HCT116 (cell line): ENCODE results near the gene DOCK4. TPM values are rescaled to one million over a fixed set of nuclear protein-coding genes. Genes with fewer than 3 reads are reported as not detected.

Source experiments
- ATAC-seq: fragments of 200-7000 bp; cut with Tn5 transposase; 2 replicates; pipeline ENCODE4 v1.9.1; 2020; ENCODE audit warnings: mild to moderate bottlenecking, moderate library complexity
- BruUV-seq: library from RNA; stranded (reverse); fragments of 400-500 nt; replicated peaks from 2 replicates; lab custom pipeline; 2021; lab: Mats Ljungman, UMichigan
- CTCF ChIA-PET: fragments of 300-600 bp; sonication (Branson Sonifier 250); formaldehyde crosslinking; loops from one replicate; lab custom pipeline; 2021; ENCODE audit warnings: antibody characterized with exemption; lab: Charles Lee
- POLR2A ChIA-PET: fragments of 300-600, 350-600 bp; sonication (Branson Sonifier 250); formaldehyde crosslinking; loops from one replicate; lab custom pipeline; 2021; ENCODE audit warnings: antibody characterized with exemption; lab: Charles Lee
- RAD21 ChIA-PET, 2 experiments: fragments of 300-600 bp; sonication (Branson Sonifier 250); formaldehyde crosslinking; loops; one replicate each; lab custom pipeline; 2023; ENCODE audit warnings: low total read pairs in 2 of 2; ENCODE audit not compliant: uncharacterized antibody in 2 of 2, unreplicated experiment in 2 of 2, low non-redundant PET in 1 of 2; lab: Charles Lee
- DNase-seq: peaks from one replicate; pipeline ENCODE4 v3.0.0-alpha.2; 2010; ENCODE audit warnings: low read depth, low spot score
- H2AFZ ChIP-seq: fragments of 200-600 bp; shearing (Covaris generic), sonication (generic); 2 replicates; pipeline ENCODE4 v1.6.1; 2017; ENCODE audit warnings: low read depth, mixed run types, mixed read lengths, antibody characterized with exemption, low read length; ENCODE audit not compliant: poor library complexity, severe bottlenecking
- H3K27ac ChIP-seq: 2 replicates; pipeline ENCODE4 v1.5.1; 2012; ENCODE audit warnings: low read depth, low read length
- H3K27me3 ChIP-seq: fragments of 200-600 bp; sonication (generic); 2 replicates; pipeline ENCODE4 v1.6.1; 2016; ENCODE audit warnings: mixed run types, low read length, mixed read lengths; ENCODE audit not compliant: insufficient read depth
- H3K36me3 ChIP-seq, 2 experiments: fragments of 200-500 bp in 1 of 2; fragments of 200-600 bp in 1 of 2; sonication (Bioruptor generic) in 1 of 2; sonication (generic) in 1 of 2; 2 replicates each; pipeline versions ENCODE4 v1.5.1 to v1.6.1; 2014 to 2016; ENCODE audit warnings: low read length in 2 of 2, inconsistent platforms in 1 of 2, mixed read lengths in 1 of 2, mixed run types in 1 of 2; ENCODE audit not compliant: insufficient read depth in 2 of 2, control insufficient read depth in 1 of 2
- H3K4me1 ChIP-seq, 2 experiments: fragments of 200-600 bp in 1 of 2; sonication (generic) in 1 of 2; 2 replicates each; pipeline versions ENCODE4 v1.5.1 to v1.6.1; 2012 to 2017; ENCODE audit warnings: low read length in 2 of 2, inconsistent platforms in 1 of 2, mild to moderate bottlenecking in 1 of 2, mixed read lengths in 1 of 2, mixed run types in 1 of 2, moderate library complexity in 1 of 2; ENCODE audit not compliant: insufficient read depth in 2 of 2, control insufficient read depth in 1 of 2
- H3K4me2 ChIP-seq: fragments of 200-600 bp; sonication (generic); 2 replicates; pipeline ENCODE4 v1.6.1; 2017; ENCODE audit warnings: mixed run types, low read length, mixed read lengths
- H3K4me3 ChIP-seq, 2 experiments: fragments of 200-600 bp in 1 of 2; sonication (generic) in 1 of 2; replicated peaks in 1 of 2; 2 replicates each; pipeline ENCODE4 v1.5.1; 2011 to 2016; ENCODE audit warnings: low read length in 2 of 2, control low read depth in 1 of 2, low read depth in 1 of 2, mild to moderate bottlenecking in 1 of 2, mixed read lengths in 1 of 2, mixed run types in 1 of 2
- H3K79me2 ChIP-seq: fragments of 200-600 bp; sonication (generic); 2 replicates; pipeline ENCODE4 v1.6.1; 2017; ENCODE audit warnings: mild to moderate bottlenecking, mixed run types, low read length, moderate library complexity, mixed read lengths; ENCODE audit not compliant: insufficient read depth
- H3K9ac ChIP-seq: fragments of 200-600 bp; sonication (generic); 2 replicates; pipeline ENCODE4 v1.6.1; 2016; ENCODE audit warnings: low read length, mixed read lengths
- H3K9me2 ChIP-seq: fragments of 200-600 bp; sonication (generic), shearing (Covaris generic); 2 replicates; pipeline ENCODE4 v1.6.1; 2017; ENCODE audit warnings: mixed run types, mild to moderate bottlenecking, moderate library complexity; ENCODE audit not compliant: insufficient read depth
- H3K9me3 ChIP-seq, 2 experiments: fragments of 200-500 bp in 1 of 2; fragments of 200-600 bp in 1 of 2; sonication (Bioruptor generic) in 1 of 2; sonication (generic) in 1 of 2; 2 replicates each; pipeline ENCODE4 v1.6.1; 2014 to 2017; ENCODE audit warnings: low read length in 2 of 2, mixed read lengths in 2 of 2, inconsistent platforms in 1 of 2, low read depth in 1 of 2, mild to moderate bottlenecking in 1 of 2, mixed run types in 1 of 2, moderate library complexity in 1 of 2; ENCODE audit not compliant: control insufficient read depth in 1 of 2, insufficient read depth in 1 of 2
- H4K20me1 ChIP-seq: fragments of 200-600 bp; sonication (generic), shearing (Covaris generic); 2 replicates; pipeline ENCODE4 v1.6.1; 2017; ENCODE audit warnings: mixed run types, mild to moderate bottlenecking, moderate library complexity; ENCODE audit not compliant: insufficient read depth
- ATF3 ChIP-seq: IDR thresholded peaks from 2 replicates; pipeline ENCODE4 v1.6.1; 2012
- CBX3 ChIP-seq: IDR thresholded peaks from 2 replicates; pipeline ENCODE4 v1.6.1; 2012; ENCODE audit warnings: low read depth
- EGR1 ChIP-seq: IDR thresholded peaks from 2 replicates; pipeline ENCODE4 v1.6.1; 2012; ENCODE audit warnings: low read depth
- ELF1 ChIP-seq: IDR thresholded peaks from 2 replicates; pipeline ENCODE4 v1.6.1; 2012; ENCODE audit warnings: low read depth, borderline replicate concordance
- EZH2phosphoT487 ChIP-seq: fragments of 200-600 bp; IDR thresholded peaks from 2 replicates; pipeline ENCODE4 v1.6.1; 2018; ENCODE audit warnings: antibody characterized with exemption, borderline replicate concordance
- FOSL1 ChIP-seq: IDR thresholded peaks from 2 replicates; pipeline ENCODE4 v1.6.1; 2012; ENCODE audit warnings: low read depth
- JUND ChIP-seq: IDR thresholded peaks from 2 replicates; pipeline ENCODE4 v1.6.1; 2012
- MAX ChIP-seq: IDR thresholded peaks from 2 replicates; pipeline ENCODE4 v1.6.1; 2012
- POLR2A ChIP-seq: IDR thresholded peaks from 2 replicates; pipeline ENCODE4 v1.7.0; 2011; ENCODE audit warnings: borderline replicate concordance; ENCODE audit not compliant: insufficient read depth, insufficient read length; ENCODE audit errors: extremely low read depth
- TCF7L2 ChIP-seq: IDR thresholded peaks from 2 replicates; pipeline ENCODE4 v1.7.0; 2011; ENCODE audit warnings: borderline replicate concordance, inconsistent platforms; ENCODE audit not compliant: insufficient read depth, insufficient read length; ENCODE audit errors: extremely low read depth
- ZBTB33 ChIP-seq: IDR thresholded peaks from 2 replicates; pipeline ENCODE4 v1.6.1; 2011; ENCODE audit warnings: mild to moderate bottlenecking, low read length, moderate library complexity; ENCODE audit not compliant: insufficient replicate concordance; ENCODE audit errors: extremely low read depth
- ZFX ChIP-seq: fragments of 450-650 bp; IDR thresholded peaks from 2 replicates; pipeline ENCODE4 v1.6.1; 2017
- ZNF274 ChIP-seq: fragments of 200-500 bp; sonication (Bioruptor generic); IDR thresholded peaks from 2 replicates; pipeline ENCODE4 v1.6.1; 2014; ENCODE audit warnings: mild to moderate bottlenecking, low read depth, low read length, inconsistent platforms
- intact Hi-C: fragments of 100-400 bp; cut with micrococcal nuclease; formaldehyde crosslinking; loops from 2 replicates; pipeline ENCODE4 v1.10.0; 2022
- total RNA-seq: library from RNA; stranded (reverse); gene quantifications from one replicate; pipeline ENCODE4 v1.2.1, GENCODE V29; 2021; ENCODE audit not compliant: unreplicated experiment

The DOCK4 gene
- total RNA-seq, 1 experiment from 2014 or later, result 2.2 TPM

GRCh38 chr7:112104120-112104519, 102.1 kb downstream of the DOCK4 start:
- ATAC-seq (no peak), DNase-seq (no peak)
- ChIA-PET CTCF (no interaction called here), RAD21 (no interaction called here), POLR2A (no interaction called here)
- BruUV-seq, result no TSS peak
- Histone ChIP-seq H4K20me1 (no peaks in the 10 kb centered on the region), H3K27me3 (no peaks in the 10 kb centered on the region), H3K9ac (no peak overlapping the region), H3K36me3 (no peaks in the 10 kb centered on the region), H3K4me3 (no peak overlapping the region), H3K27ac (no peak overlapping the region), H3K4me2 (no peak overlapping the region), H3K9me2 (no peaks in the 10 kb centered on the region), H3K4me1 (no peaks in the 10 kb centered on the region), H3K79me2 (no peaks in the 10 kb centered on the region), H2AFZ (no peak overlapping the region), H3K9me3 (no peaks in the 10 kb centered on the region)
- TF ChIP-seq TCF7L2 (no peak), MAX (no peak), ATF3 (no peak), ZNF274 (no peak), ZFX (no peak), ZBTB33 (no peak), CBX3 (no peak), JUND (no peak)
- intact Hi-C loops, result no loop called here

- no peaks in the 10 kb centered on the region for H3K36me3 ChIP-seq
- H3K27me3 ChIP-seq, result no peaks in the 10 kb centered on the region
- intact Hi-C loops, result no loop called here
- ChIA-PET RAD21 (no interaction called here), POLR2A (no interaction called here), CTCF (no interaction called here)
- H3K4me3 ChIP-seq, result no peak overlapping the region
- H2AFZ ChIP-seq, result no peak overlapping the region
- H3K27ac ChIP-seq, result no peak overlapping the region
- H3K4me1 ChIP-seq, result no peaks in the 10 kb centered on the region
- ATAC-seq (no peak), DNase-seq (no peak)
- BruUV-seq, result no TSS peak
- no peak overlapping the region for H3K9ac ChIP-seq
- H3K4me2 ChIP-seq, result no peak overlapping the region
- no peaks in the 10 kb centered on the region for H4K20me1 ChIP-seq
- H3K79me2 ChIP-seq, result no peaks in the 10 kb centered on the region
- no peaks in the 10 kb centered on the region for H3K9me3 ChIP-seq
- H3K9me2 ChIP-seq, result no peaks in the 10 kb centered on the region
- TF ChIP-seq EGR1 (no peak), ZFX (no peak), FOSL1 (no peak), ELF1 (no peak), POLR2A (no peak), ZBTB33 (no peak), EZH2phosphoT487 (no peak)
Observed at GRCh38 chr7:112103246-112103645, 103.0 kb downstream of the DOCK4 start.
